Activated CD4-positive, alpha-beta T cell treated with anti-CD3 and anti-CD28 coated beads for 36 hours (primary cell): ENCODE results near the gene NRXN3. TPM values are rescaled to one million over a fixed set of nuclear protein-coding genes. Genes with fewer than 3 reads are reported as not detected.

Experiments
- ATAC-seq: fragments of 200-7000 bp; cut with Tn5 transposase; one replicate; pipeline ENCODE4 v1.10.0; 2021; ENCODE audit warnings: mild to moderate bottlenecking, moderate library complexity
- CTCF ChIA-PET: fragments of 350-600 bp; sonication (Branson Sonifier 250); formaldehyde crosslinking; loops from one replicate; lab custom pipeline; 2021; ENCODE audit warnings: antibody characterized with exemption; lab: Charles Lee
- POLR2A ChIA-PET: fragments of 350-600 bp; sonication (Branson Sonifier 250); formaldehyde crosslinking; loops from one replicate; lab custom pipeline; 2021; ENCODE audit warnings: antibody characterized with exemption, inconsistent platforms; lab: Charles Lee
- DNase-seq: peaks from one replicate; pipeline ENCODE4 v3.0.0-alpha.2; 2020
- H3K27ac Mint-ChIP-seq: one replicate; pipeline ENCODE4 v1.8.0; 2021; ENCODE audit warnings: mixed read lengths
- H3K27me3 Mint-ChIP-seq: one replicate; pipeline ENCODE4 v1.8.0; 2021; ENCODE audit warnings: mixed read lengths
- H3K36me3 Mint-ChIP-seq: one replicate; pipeline ENCODE4 v1.8.0; 2021; ENCODE audit warnings: low read depth, mixed read lengths
- H3K4me1 Mint-ChIP-seq: one replicate; pipeline ENCODE4 v1.8.0; 2021; ENCODE audit warnings: mixed read lengths
- H3K4me3 Mint-ChIP-seq: one replicate; pipeline ENCODE4 v1.8.0; 2021; ENCODE audit warnings: mild to moderate bottlenecking, moderate library complexity, mixed read lengths
- H3K9me3 Mint-ChIP-seq: one replicate; pipeline ENCODE4 v1.8.0; 2021; ENCODE audit warnings: low read depth, mixed read lengths
- intact Hi-C, 2 experiments: fragments of 100-400 bp; cut with DNase I in 1 of 2; cut with micrococcal nuclease in 1 of 2; formaldehyde crosslinking; loops; one replicate each; pipeline versions ENCODE4 v1.14.2 to v1.15.1; 2022 to 2024; cut with DNase I, micrococcal nuclease
- total RNA-seq, 2 experiments: library from RNA; stranded (reverse); gene quantifications; one replicate each; pipeline ENCODE4 v1.2.3, GENCODE V29; 2021

Gene NRXN3
- total RNA-seq, 2 experiments from 2014 or later, result not detected

GRCh38 chr14:79293482-79294177 is 1123.5 kb downstream of the NRXN3 start:
- ChIA-PET CTCF (no interaction called here), POLR2A (no interaction called here)
- no peak for DNase-seq

GRCh38 chr14:79294499-79294898 is 1124.3 kb downstream of the NRXN3 start:
- Mint-ChIP-seq H3K4me1 (no peaks in the 10 kb centered on the region), H3K27me3 (no peaks in the 10 kb centered on the region), H3K27ac (no peak overlapping the region), H3K4me3 (no peak overlapping the region), H3K36me3 (no peaks in the 10 kb centered on the region), H3K9me3 (no peaks in the 10 kb centered on the region)
- ATAC-seq (no peak), DNase-seq (no peak)
- ChIA-PET POLR2A (no interaction called here), CTCF (no interaction called here)
- intact Hi-C loops, result no loop called here

More at GRCh38 chr14:79293482-79294177, 1123.5 kb downstream of the NRXN3 start:
- Mint-ChIP-seq H3K27me3 (no peaks in the 10 kb centered on the region), H3K36me3 (no peaks in the 10 kb centered on the region), H3K9me3 (no peaks in the 10 kb centered on the region), H3K4me1 (no peaks in the 10 kb centered on the region), H3K4me3 (no peak overlapping the region), H3K27ac (no peak overlapping the region)
- ATAC-seq, result no peak
- intact Hi-C loops, result no loop called here

- POLR2A ChIA-PET, result no interaction called here
- Mint-ChIP-seq H3K9me3 (peaks cover under 1% of the 10 kb centered on the region), H3K27ac (no peak overlapping the region), H3K27me3 (no peaks in the 10 kb centered on the region), H3K36me3 (no peaks in the 10 kb centered on the region), H3K4me1 (no peaks in the 10 kb centered on the region), H3K4me3 (no peak overlapping the region)
- ATAC-seq (no peak), DNase-seq (no peak)
- intact Hi-C loops, result no loop called here
- CTCF ChIA-PET, result no interaction called here
Measured at GRCh38 chr14:79295385-79295784, 1125.2 kb downstream of the NRXN3 start.

- intact Hi-C loops, result no loop called here
- ATAC-seq, result no peak
- peaks cover 3% of the 10 kb centered on the region for H3K9me3 Mint-ChIP-seq
- no peak for DNase-seq
- H3K27ac Mint-ChIP-seq, result no peak overlapping the region
- no peaks in the 10 kb centered on the region for H3K36me3 Mint-ChIP-seq
- H3K4me1 Mint-ChIP-seq, result no peaks in the 10 kb centered on the region
- no peaks in the 10 kb centered on the region for H3K27me3 Mint-ChIP-seq
- ChIA-PET CTCF (no interaction called here), POLR2A (no interaction called here)
- no peak overlapping the region for H3K4me3 Mint-ChIP-seq
Measured at GRCh38 chr14:79298373-79298772, 1128.2 kb downstream of the NRXN3 start.

- H3K36me3 Mint-ChIP-seq, result no peaks in the 10 kb centered on the region
- H3K4me3 Mint-ChIP-seq, result no peak overlapping the region
- ATAC-seq, result no peak
- ChIA-PET CTCF (no interaction called here), POLR2A (no interaction called here)
- DNase-seq, result no peak
- intact Hi-C loops, result no loop called here
- peaks cover 3% of the 10 kb centered on the region for H3K9me3 Mint-ChIP-seq
- H3K27ac Mint-ChIP-seq, result no peak overlapping the region
- H3K27me3 Mint-ChIP-seq, result no peaks in the 10 kb centered on the region
- H3K4me1 Mint-ChIP-seq, result no peaks in the 10 kb centered on the region
Measured at GRCh38 chr14:79299162-79299561, 1129.0 kb downstream of the NRXN3 start.

- intact Hi-C loops, result no loop called here
- POLR2A ChIA-PET, result no interaction called here
- Mint-ChIP-seq H3K9me3 (peaks cover 5% of the 10 kb centered on the region), H3K27ac (no peak overlapping the region), H3K36me3 (no peaks in the 10 kb centered on the region), H3K27me3 (no peaks in the 10 kb centered on the region), H3K4me1 (no peaks in the 10 kb centered on the region), H3K4me3 (no peak overlapping the region)
- DNase-seq (no peak), ATAC-seq (no peak)
- CTCF ChIA-PET, result no interaction called here
Measured at GRCh38 chr14:79304279-79304678, 1134.1 kb downstream of the NRXN3 start.

GRCh38 chr14:79306546-79306945 is 1136.4 kb downstream of the NRXN3 start:
- no peak for ATAC-seq
- Mint-ChIP-seq H3K27me3 (no peaks in the 10 kb centered on the region), H3K27ac (no peak overlapping the region), H3K4me1 (no peaks in the 10 kb centered on the region), H3K9me3 (peaks cover 1% of the 10 kb centered on the region), H3K4me3 (no peak overlapping the region), H3K36me3 (no peaks in the 10 kb centered on the region)
- intact Hi-C loops, result no loop called here
- CTCF ChIA-PET, result no interaction called here
- POLR2A ChIA-PET, result no interaction called here
- DNase-seq, result no peak

GRCh38 chr14:79318371-79318770 is 1148.2 kb downstream of the NRXN3 start:
- Mint-ChIP-seq H3K36me3 (no peaks in the 10 kb centered on the region), H3K9me3 (no peaks in the 10 kb centered on the region), H3K4me1 (no peaks in the 10 kb centered on the region), H3K4me3 (no peak overlapping the region), H3K27me3 (no peaks in the 10 kb centered on the region), H3K27ac (no peak overlapping the region)
- no peak for DNase-seq
- POLR2A ChIA-PET, result no interaction called here
- intact Hi-C loops, result no loop called here
- ATAC-seq, result no peak
- CTCF ChIA-PET, result no interaction called here

- H3K27ac Mint-ChIP-seq, result no peak overlapping the region
- H3K36me3 Mint-ChIP-seq, result no peaks in the 10 kb centered on the region
- H3K4me1 Mint-ChIP-seq, result no peaks in the 10 kb centered on the region
- ChIA-PET POLR2A (no interaction called here), CTCF (no interaction called here)
- H3K9me3 Mint-ChIP-seq, result no peaks in the 10 kb centered on the region
- intact Hi-C loops, result no loop called here
- no peak overlapping the region for H3K4me3 Mint-ChIP-seq
- H3K27me3 Mint-ChIP-seq, result no peaks in the 10 kb centered on the region
- no peak for ATAC-seq
- no peak for DNase-seq
Measured at GRCh38 chr14:79320561-79320960, 1150.4 kb downstream of the NRXN3 start.

- no peaks in the 10 kb centered on the region for H3K4me1 Mint-ChIP-seq
- ChIA-PET POLR2A (no interaction called here), CTCF (no interaction called here)
- intact Hi-C loops, result no loop called here
- no peak for DNase-seq
- no peaks in the 10 kb centered on the region for H3K27me3 Mint-ChIP-seq
- no peak overlapping the region for H3K27ac Mint-ChIP-seq
- H3K4me3 Mint-ChIP-seq, result no peak overlapping the region
- no peak for ATAC-seq
- H3K36me3 Mint-ChIP-seq, result no peaks in the 10 kb centered on the region
- H3K9me3 Mint-ChIP-seq, result no peaks in the 10 kb centered on the region
Measured at GRCh38 chr14:79321070-79321469, 1150.9 kb downstream of the NRXN3 start.

- H3K9me3 Mint-ChIP-seq, result no peaks in the 10 kb centered on the region
- H3K4me1 Mint-ChIP-seq, result no peaks in the 10 kb centered on the region
- ChIA-PET POLR2A (no interaction called here), CTCF (interaction anchor here (1.0 kb wide), 1 partner anchor 10 kb away, joined by 3 read pairs; no protein-coding TSS in a partner anchor)
- ATAC-seq (no peak), DNase-seq (no peak)
- H3K27ac Mint-ChIP-seq, result no peak overlapping the region
- H3K36me3 Mint-ChIP-seq, result no peaks in the 10 kb centered on the region
- intact Hi-C loops, result no loop called here
- H3K4me3 Mint-ChIP-seq, result no peak overlapping the region
- no peaks in the 10 kb centered on the region for H3K27me3 Mint-ChIP-seq
Measured at GRCh38 chr14:79325071-79325470, 1154.9 kb downstream of the NRXN3 start.

- H3K9me3 Mint-ChIP-seq, result no peaks in the 10 kb centered on the region
- no peak overlapping the region for H3K4me3 Mint-ChIP-seq
- no peaks in the 10 kb centered on the region for H3K27me3 Mint-ChIP-seq
- ChIA-PET CTCF (interaction anchor here (1.0 kb wide), 1 partner anchor 10 kb away, joined by 3 read pairs; no protein-coding TSS in a partner anchor), POLR2A (no interaction called here)
- H3K27ac Mint-ChIP-seq, result no peak overlapping the region
- DNase-seq (no peak), ATAC-seq (no peak)
- intact Hi-C loops, result no loop called here
- H3K4me1 Mint-ChIP-seq, result no peaks in the 10 kb centered on the region
- H3K36me3 Mint-ChIP-seq, result no peaks in the 10 kb centered on the region
Measured at GRCh38 chr14:79325557-79325956, 1155.4 kb downstream of the NRXN3 start.
